OCI-LY7 (cell line): ENCODE results near the gene NALCN. TPM values are rescaled to one million over a fixed set of nuclear protein-coding genes. Genes with fewer than 3 reads are reported as not detected.

Experiments used
- BruUV-seq: library from RNA; stranded (reverse); fragments of 400-500 nt; replicated peaks from 2 replicates; lab custom pipeline; 2021; lab: Mats Ljungman, UMichigan
- CTCF ChIA-PET: fragments of 300-600 bp; sonication (Branson Sonifier 250); formaldehyde crosslinking; loops from one replicate; lab custom pipeline; 2022; ENCODE audit warnings: antibody characterized with exemption; ENCODE audit not compliant: unreplicated experiment; lab: Charles Lee
- POLR2A ChIA-PET: fragments of 300-600 bp; sonication (Branson Sonifier 250); formaldehyde crosslinking; loops from one replicate; lab custom pipeline; 2022; ENCODE audit warnings: antibody characterized with exemption; lab: Charles Lee
- DNase-seq: peaks from one replicate; pipeline ENCODE4 v3.0.0-alpha.2; 2015; ENCODE audit warnings: low spot score
- H2AFZ ChIP-seq: fragments of 200-600 bp; sonication (generic), shearing (Covaris generic); 2 replicates; pipeline ENCODE4 v1.6.1; 2014; ENCODE audit warnings: mild to moderate bottlenecking, antibody characterized with exemption, low read length, moderate library complexity
- H3K27ac ChIP-seq: fragments of 200-600 bp; sonication (generic); 2 replicates; pipeline ENCODE4 v1.5.1; 2014; ENCODE audit warnings: mixed run types, low read depth, mild to moderate bottlenecking, moderate library complexity, low read length, inconsistent platforms; ENCODE audit not compliant: poor library complexity, severe bottlenecking
- H3K36me3 ChIP-seq: fragments of 200-600 bp; sonication (generic); 2 replicates; pipeline ENCODE4 v1.6.1; 2014; ENCODE audit warnings: mild to moderate bottlenecking, antibody characterized with exemption, low read length, moderate library complexity, mixed read lengths; ENCODE audit not compliant: insufficient read depth
- H3K4me1 ChIP-seq: fragments of 200-600 bp; sonication (generic); 2 replicates; pipeline ENCODE4 v1.5.1; 2014; ENCODE audit warnings: mild to moderate bottlenecking, low read length; ENCODE audit not compliant: insufficient read depth, poor library complexity, severe bottlenecking
- H3K4me2 ChIP-seq: fragments of 200-600 bp; sonication (generic); 2 replicates; pipeline ENCODE4 v1.6.1; 2014; ENCODE audit warnings: mild to moderate bottlenecking, low read length
- H3K4me3 ChIP-seq: fragments of 200-600 bp; sonication (generic); 2 replicates; pipeline ENCODE4 v1.5.1; 2014; ENCODE audit warnings: mild to moderate bottlenecking, low read depth, low read length; ENCODE audit not compliant: poor library complexity, severe bottlenecking
- H3K79me2 ChIP-seq: fragments of 200-600 bp; sonication (generic); 2 replicates; pipeline ENCODE4 v1.6.1; 2016; ENCODE audit warnings: low read depth, mild to moderate bottlenecking, low read length, moderate library complexity, mixed read lengths; ENCODE audit not compliant: insufficient read depth
- H3K9me2 ChIP-seq: fragments of 200-600 bp; sonication (generic); 2 replicates; pipeline ENCODE4 v1.6.1; 2016; ENCODE audit warnings: mild to moderate bottlenecking, low read length, mixed read lengths; ENCODE audit not compliant: insufficient read depth
- H3K9me3 ChIP-seq: fragments of 200-600 bp; sonication (generic); 2 replicates; pipeline ENCODE4 v1.6.1; 2014; ENCODE audit warnings: mild to moderate bottlenecking, mixed run types, low read length, mixed read lengths
- H4K20me1 ChIP-seq: fragments of 200-600 bp; sonication (generic); 2 replicates; pipeline ENCODE4 v1.6.1; 2014; ENCODE audit warnings: mild to moderate bottlenecking, antibody characterized with exemption, low read length, moderate library complexity, mixed read lengths; ENCODE audit not compliant: insufficient read depth
- EZH2phosphoT487 ChIP-seq: fragments of 200-600 bp; sonication (generic); IDR thresholded peaks from 2 replicates; pipeline ENCODE4 v1.6.1; 2018; ENCODE audit warnings: low read depth, borderline replicate concordance, mild to moderate bottlenecking, mixed run types, antibody characterized with exemption, low read length, moderate library complexity, mixed read lengths
- intact Hi-C: fragments of 100-400 bp; cut with micrococcal nuclease; formaldehyde crosslinking; loops from one replicate; pipeline ENCODE4 v1.10.0; 2022; ENCODE audit not compliant: unreplicated experiment
- total RNA-seq, 2 experiments: library from RNA; depleted of rRNA in 1 of 2; stranded (reverse); fragments of >200 nt in 1 of 2; shearing (Covaris generic) in 1 of 2; gene quantifications; 2 replicates each; pipeline ENCODE4 v1.2.3, GENCODE V29; 2014 to 2022
- TF ChIP-seq, protein P1 (sequence below): fragments of 200-600 bp; sonication (generic); conservative IDR thresholded peaks from 2 replicates; pipeline ENCODE4 v1.5.1; 2014; ENCODE audit warnings: mild to moderate bottlenecking, antibody characterized with exemption, low read length, moderate library complexity, mixed read lengths

NALCN gene
- total RNA-seq, 2 experiments from 2014 or later, result not detected

GRCh38 chr13:101025925-101026324, 390.4 kb downstream of the NALCN start:
- H3K4me2 ChIP-seq, result no peak overlapping the region
- H2AFZ ChIP-seq, result no peak overlapping the region
- no peaks in the 10 kb centered on the region for H3K9me3 ChIP-seq
- H3K4me1 ChIP-seq, result no peaks in the 10 kb centered on the region
- H3K27ac ChIP-seq, result no peak overlapping the region
- H3K9me2 ChIP-seq, result no peaks in the 10 kb centered on the region
- no peak for TF ChIP-seq EZH2phosphoT487
- TF ChIP-seq, protein P1, sequence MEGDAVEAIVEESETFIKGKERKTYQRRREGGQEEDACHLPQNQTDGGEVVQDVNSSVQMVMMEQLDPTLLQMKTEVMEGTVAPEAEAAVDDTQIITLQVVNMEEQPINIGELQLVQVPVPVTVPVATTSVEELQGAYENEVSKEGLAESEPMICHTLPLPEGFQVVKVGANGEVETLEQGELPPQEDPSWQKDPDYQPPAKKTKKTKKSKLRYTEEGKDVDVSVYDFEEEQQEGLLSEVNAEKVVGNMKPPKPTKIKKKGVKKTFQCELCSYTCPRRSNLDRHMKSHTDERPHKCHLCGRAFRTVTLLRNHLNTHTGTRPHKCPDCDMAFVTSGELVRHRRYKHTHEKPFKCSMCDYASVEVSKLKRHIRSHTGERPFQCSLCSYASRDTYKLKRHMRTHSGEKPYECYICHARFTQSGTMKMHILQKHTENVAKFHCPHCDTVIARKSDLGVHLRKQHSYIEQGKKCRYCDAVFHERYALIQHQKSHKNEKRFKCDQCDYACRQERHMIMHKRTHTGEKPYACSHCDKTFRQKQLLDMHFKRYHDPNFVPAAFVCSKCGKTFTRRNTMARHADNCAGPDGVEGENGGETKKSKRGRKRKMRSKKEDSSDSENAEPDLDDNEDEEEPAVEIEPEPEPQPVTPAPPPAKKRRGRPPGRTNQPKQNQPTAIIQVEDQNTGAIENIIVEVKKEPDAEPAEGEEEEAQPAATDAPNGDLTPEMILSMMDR, result no peak
- no peaks in the 10 kb centered on the region for H3K79me2 ChIP-seq
- H3K36me3 ChIP-seq, result no peaks in the 10 kb centered on the region
- no TSS peak for BruUV-seq
- intact Hi-C loops, result no loop called here
- no peak overlapping the region for H3K4me3 ChIP-seq
- POLR2A ChIA-PET, result no interaction called here
- CTCF ChIA-PET, result no interaction called here
- H4K20me1 ChIP-seq, result no peaks in the 10 kb centered on the region
- no peak for DNase-seq

DNA sequence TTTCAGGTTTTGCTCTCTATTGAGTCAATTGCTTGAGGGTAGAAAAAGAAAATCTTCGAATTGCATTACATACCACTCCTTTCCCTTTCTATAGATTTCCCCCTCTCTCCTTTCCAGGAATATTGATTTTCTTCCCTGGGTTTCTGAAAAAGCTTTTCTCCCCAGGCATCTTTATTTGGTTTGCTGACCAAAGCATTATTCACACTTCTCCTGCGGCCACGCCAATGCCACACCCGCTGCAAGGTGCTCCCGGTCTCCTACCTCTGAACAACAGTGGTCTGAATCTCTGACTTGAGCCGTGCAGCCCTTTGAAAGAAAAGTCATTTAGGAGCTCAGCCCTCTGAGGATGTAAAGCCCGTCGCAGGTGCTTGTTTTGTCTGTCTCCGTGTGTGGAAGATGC, 390.8 kb downstream of the NALCN start:
- POLR2A ChIA-PET, result no interaction called here
- Histone ChIP-seq H3K27ac (no peak overlapping the region), H3K36me3 (no peaks in the 10 kb centered on the region), H3K79me2 (no peaks in the 10 kb centered on the region), H2AFZ (no peak overlapping the region), H4K20me1 (no peaks in the 10 kb centered on the region), H3K4me1 (no peaks in the 10 kb centered on the region), H3K9me2 (no peaks in the 10 kb centered on the region), H3K4me2 (no peak overlapping the region), H3K9me3 (no peaks in the 10 kb centered on the region), H3K4me3 (no peak overlapping the region)
- DNase-seq, result no peak
- intact Hi-C loops, result no loop called here
- CTCF ChIA-PET, result no interaction called here
- TF ChIP-seq EZH2phosphoT487, result no peak
- BruUV-seq, result no TSS peak

- Histone ChIP-seq H3K4me2 (no peak overlapping the region), H2AFZ (no peak overlapping the region), H3K36me3 (no peaks in the 10 kb centered on the region), H3K4me1 (no peaks in the 10 kb centered on the region), H3K27ac (no peak overlapping the region), H3K4me3 (no peak overlapping the region), H4K20me1 (no peaks in the 10 kb centered on the region), H3K9me2 (no peaks in the 10 kb centered on the region), H3K9me3 (no peaks in the 10 kb centered on the region), H3K79me2 (no peaks in the 10 kb centered on the region)
- ChIA-PET CTCF (no interaction called here), POLR2A (no interaction called here)
- intact Hi-C loops, result no loop called here
- BruUV-seq, result no TSS peak
- no peak for DNase-seq
- TF ChIP-seq EZH2phosphoT487, result no peak
- TF ChIP-seq, protein P1, result no peak
Measured at GRCh38 chr13:101019126-101019525, 397.2 kb downstream of the NALCN start.
